ENCODE measurements around the gene DNAH11.

The DNAH11 gene

GRCh38 chr7:21562385-21562784 lies 19.5 kb downstream of the DNAH11 start:
- no peak for DNase-seq

- DNase-seq: no peak
Observed at GRCh38 chr7:21565614-21566013, 22.8 kb downstream of the DNAH11 start.

- no peak for DNase-seq
Observed at GRCh38 chr7:21566094-21566493, 23.3 kb downstream of the DNAH11 start.

GRCh38 chr7:21568762-21569161 lies 25.9 kb downstream of the DNAH11 start:
- DNase-seq: peak; percentile 2

- no peak for DNase-seq
Observed at GRCh38 chr7:21572331-21573313, 29.8 kb downstream of the DNAH11 start.

- DNase-seq: no peak
Observed at GRCh38 chr7:21579341-21580072, 36.7 kb downstream of the DNAH11 start.

GRCh38 chr7:21580073-21580521 lies 37.3 kb downstream of the DNAH11 start:
- DNase-seq: no peak

GRCh38 chr7:21585070-21585724 lies 42.4 kb downstream of the DNAH11 start:
- no peak for DNase-seq

- DNase-seq: no peak
Observed at GRCh38 chr7:21587139-21587784, 44.4 kb downstream of the DNAH11 start.

- no peak for DNase-seq
Observed at GRCh38 chr7:21596801-21597200, 54.0 kb downstream of the DNAH11 start.

- no peak for DNase-seq
Observed at GRCh38 chr7:21603462-21603861, 60.6 kb downstream of the DNAH11 start.

- no peak for DNase-seq
Observed at GRCh38 chr7:21603972-21604749, 61.3 kb downstream of the DNAH11 start.

- no peak for DNase-seq
Observed at GRCh38 chr7:21605008-21605585, 62.3 kb downstream of the DNAH11 start.

- DNase-seq: no peak
Observed at GRCh38 chr7:21608465-21608864, 65.6 kb downstream of the DNAH11 start.

- DNase-seq: no peak
Observed at GRCh38 chr7:21611129-21611528, 68.3 kb downstream of the DNAH11 start.

GRCh38 chr7:21616091-21616490 lies 73.3 kb downstream of the DNAH11 start:
- no peak for DNase-seq

- no peak for DNase-seq
Observed at GRCh38 chr7:21616796-21617436, 74.1 kb downstream of the DNAH11 start.

- DNase-seq: no peak
Observed at GRCh38 chr7:21617513-21617912, 74.7 kb downstream of the DNAH11 start.

- DNase-seq: no peak
Observed at GRCh38 chr7:21617916-21618390, 75.1 kb downstream of the DNAH11 start.

- no peak for DNase-seq
Observed at GRCh38 chr7:21618706-21619105, 75.9 kb downstream of the DNAH11 start.

- no peak for DNase-seq
Observed at GRCh38 chr7:21620054-21620453, 77.2 kb downstream of the DNAH11 start.

All from NCI-H2227 treated with DMSO at 0.1 percent for 48 hours (cell line).